Stimulated activated CD4-positive, alpha-beta T cell treated with anti-CD3 and anti-CD28 coated beads, Interleukin-2, amount 100 ng/mL, for 48 hours (primary cell): ENCODE measurements around the gene LDLRAD3.
"Not testable (repeated sequence)": the region's sequence is repeated elsewhere in the genome, so short reads cannot be mapped to it uniquely, and the experiment has no call there.

Experiments used
- DNase-seq, 2 donors: peaks; one replicate each; pipeline ENCODE4 v3.0.0-alpha.2; 2020

The LDLRAD3 gene

GRCh38 chr11:36187622-36188021 is 243.8 kb downstream of the LDLRAD3 start:
- no peak for DNase-seq

- not testable (repeated sequence) for DNase-seq
These were observed 245.9 kb downstream of the LDLRAD3 start for GRCh38 chr11:36189735-36190134.

GRCh38 chr11:36191941-36192340 is 248.1 kb downstream of the LDLRAD3 start:
- no peak for DNase-seq

GRCh38 chr11:36192425-36193289 is 248.8 kb downstream of the LDLRAD3 start:
- no peak for DNase-seq

- no peak for DNase-seq
These were observed 249.4 kb downstream of the LDLRAD3 start for GRCh38 chr11:36193290-36193619.

DNA sequence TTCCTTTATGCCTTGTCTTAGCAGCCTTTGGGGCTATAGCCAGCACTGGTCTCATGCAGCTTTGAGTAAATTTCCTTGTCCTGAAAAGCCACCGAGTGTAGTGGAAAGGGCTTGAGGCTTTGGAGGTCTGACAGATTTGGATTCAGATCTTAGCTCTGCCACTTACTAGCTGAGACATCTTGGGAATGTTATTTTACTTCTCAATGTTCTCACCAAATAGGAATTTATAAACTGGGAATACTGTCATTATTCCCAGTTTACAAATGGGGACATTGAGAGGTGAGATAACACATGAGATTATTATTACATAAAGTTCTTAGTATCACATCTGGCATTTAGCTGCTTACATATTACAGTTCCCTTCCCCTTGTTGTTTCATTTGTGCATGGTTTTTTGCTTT is 249.9 kb downstream of the LDLRAD3 start:
- DNase-seq: no peak

DNA sequence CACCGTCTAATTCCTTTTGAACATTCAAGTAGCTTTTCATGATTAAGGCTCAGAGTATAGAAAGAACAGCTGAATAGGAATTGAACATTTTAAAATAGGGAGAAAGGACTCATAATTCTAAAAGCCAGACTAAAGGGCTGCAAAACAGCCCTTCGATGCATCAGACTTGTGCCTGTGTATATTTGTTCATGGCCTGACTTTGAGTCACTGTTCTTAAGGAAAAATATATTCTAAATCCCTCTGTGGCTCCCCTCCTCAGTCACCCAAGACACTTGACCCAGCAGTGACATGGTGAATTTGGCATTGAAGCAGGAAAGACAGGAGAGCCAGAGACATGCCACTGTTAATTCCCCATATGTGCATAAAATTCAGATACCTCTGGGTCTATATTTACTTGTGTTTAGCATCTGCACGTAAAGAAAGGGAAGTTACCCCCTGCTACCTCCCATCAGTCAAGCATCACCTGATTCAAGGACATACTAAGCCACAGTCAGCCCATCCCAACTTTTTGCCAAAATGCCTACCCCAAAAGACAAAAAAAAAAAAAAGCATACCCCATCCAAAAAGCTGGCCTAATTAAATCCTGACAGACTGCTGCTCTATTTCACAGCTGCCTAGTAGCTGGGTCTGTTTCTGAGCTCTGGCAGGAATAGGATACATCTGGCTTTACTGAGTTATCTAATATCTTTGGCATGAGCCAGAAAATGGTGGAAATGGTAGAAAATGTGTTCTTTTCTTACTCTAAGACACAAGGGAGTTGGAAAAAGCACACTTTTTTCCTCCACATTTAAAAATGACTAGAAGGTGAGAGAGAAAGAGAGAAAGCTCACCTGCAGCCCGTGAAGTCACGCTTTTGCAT is 251.9 kb downstream of the LDLRAD3 start:
- no peak for DNase-seq

DNA sequence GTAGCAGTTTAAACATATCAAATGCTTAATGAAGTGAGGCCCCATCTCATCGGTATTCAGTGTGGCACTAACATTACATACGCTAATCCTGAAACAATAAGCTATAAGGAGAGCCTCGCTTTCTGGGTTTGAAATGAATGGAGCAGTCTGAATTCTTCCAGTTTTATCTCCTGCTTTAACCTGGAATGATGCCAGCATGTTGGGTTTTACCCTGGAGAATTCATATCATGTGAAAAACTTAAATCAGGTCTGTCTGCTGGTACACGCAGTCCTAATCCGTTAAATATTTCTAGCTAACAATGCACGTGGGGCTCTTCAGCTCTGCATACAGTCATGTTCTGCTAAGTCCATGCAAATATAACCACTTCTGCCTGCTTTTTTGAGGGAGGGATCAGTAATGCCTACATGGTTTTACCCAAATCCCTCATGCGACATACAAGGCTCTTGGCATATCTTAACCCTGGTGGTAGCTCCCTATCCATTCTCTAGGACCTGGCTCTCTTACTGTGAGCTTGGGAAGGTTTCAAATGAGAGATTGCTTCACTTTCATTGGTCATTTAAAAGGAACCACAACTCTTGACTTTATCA is 252.6 kb downstream of the LDLRAD3 start:
- no peak for DNase-seq

DNA sequence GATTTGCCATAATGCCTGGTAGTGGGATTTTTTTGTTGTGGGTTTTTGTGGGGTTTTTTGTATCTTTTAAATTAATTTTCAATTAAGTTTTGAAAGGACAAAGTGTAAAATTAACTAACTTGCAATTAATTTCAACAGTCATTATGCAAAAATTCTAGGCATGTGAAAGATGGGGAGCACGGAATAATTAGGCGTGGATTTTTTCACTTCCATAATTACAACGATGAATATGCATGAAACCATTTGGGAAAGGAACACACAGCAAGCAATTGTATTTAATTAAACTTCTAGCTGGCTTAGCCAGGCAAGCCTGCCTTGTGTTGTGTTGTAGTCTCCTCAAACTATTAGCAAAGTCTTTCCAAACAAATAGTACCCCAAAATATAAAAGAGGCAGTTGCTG is 257.5 kb downstream of the LDLRAD3 start:
- DNase-seq: no peak

DNA sequence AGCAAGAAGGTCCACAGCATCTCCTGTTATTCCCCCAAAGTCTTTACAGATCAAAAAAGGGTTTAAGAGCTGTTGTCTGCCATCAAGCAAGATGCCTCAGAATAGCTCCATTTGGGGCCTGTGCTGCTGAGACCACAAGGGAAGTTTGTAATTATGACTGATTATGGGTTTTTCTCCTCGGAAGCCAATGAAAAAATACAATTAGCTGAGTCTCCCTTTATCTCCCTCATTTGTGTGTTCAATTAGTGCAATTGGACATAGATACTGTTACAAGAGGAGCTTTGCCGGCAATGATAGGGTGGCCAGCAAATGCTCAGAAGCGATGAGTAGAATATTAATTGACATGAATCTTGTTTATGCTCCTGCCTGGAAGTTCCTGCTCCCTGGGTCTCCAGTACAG is 261.7 kb downstream of the LDLRAD3 start:
- DNase-seq: no peak

GRCh38 chr11:36210529-36210928 is 266.7 kb downstream of the LDLRAD3 start:
- DNase-seq: no peak

- DNase-seq: no peak
These were observed 268.0 kb downstream of the LDLRAD3 start for GRCh38 chr11:36211761-36212430.

DNA sequence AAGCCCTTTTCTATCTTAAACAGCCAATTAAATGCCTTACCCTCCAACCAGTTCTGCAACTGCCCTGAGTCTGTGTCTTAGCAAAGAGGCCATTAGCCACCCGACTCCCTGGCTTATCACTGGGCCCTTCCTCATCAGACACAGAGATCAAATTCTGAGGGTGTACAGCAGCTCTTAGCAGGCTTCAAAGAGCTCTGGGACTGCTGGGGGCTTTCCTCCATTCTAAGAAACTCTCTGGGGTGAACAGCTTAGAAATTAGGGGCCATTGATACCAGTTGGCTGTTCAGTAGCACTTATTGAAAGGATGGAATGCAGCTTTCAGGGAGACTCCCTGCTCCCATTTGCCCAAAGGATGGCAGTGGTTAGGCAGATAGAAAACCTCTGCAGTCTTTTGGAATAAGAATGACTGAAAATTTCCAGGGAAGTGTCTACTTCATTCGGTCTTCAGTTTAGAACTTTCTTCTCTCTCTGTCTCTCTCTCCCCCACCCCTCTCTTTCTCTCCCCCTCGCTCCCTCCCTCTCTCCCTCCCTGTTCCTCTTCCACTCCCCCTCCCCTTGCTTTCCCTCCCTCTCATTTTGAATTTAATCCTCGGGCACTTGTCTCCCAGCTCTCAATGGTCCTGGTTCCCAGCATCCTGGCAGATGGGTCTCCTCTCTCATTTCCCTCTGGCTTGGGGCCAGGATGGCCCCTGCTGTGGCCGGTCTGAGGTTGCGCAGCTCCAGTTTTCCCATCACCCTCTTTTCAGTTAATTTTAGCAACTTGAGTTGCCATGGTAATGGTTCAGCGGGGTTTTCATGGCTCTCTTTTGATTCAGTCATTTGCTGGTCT is 268.9 kb downstream of the LDLRAD3 start:
- no peak for DNase-seq

DNA sequence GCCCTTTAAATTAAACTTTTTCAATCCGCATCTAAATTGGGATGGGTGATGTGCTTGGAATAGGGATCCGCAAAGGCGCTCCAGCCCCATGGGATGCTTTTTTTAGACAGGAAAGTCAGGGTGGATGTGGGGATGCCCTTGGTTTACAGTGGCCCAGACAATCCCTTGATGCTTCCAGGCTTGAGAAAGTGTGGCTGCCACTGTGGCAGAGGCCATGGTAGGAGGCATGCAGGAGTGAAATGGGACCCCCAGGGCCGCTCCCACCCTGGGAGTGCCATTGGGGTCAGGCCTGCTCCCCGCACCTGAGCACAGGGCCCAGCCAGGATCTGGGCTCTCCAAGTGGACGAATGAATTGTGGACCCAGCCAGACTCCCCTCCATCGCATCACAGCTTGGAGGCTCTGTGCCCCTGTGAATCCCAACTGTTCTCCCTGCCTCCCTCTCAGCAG is 269.6 kb downstream of the LDLRAD3 start:
- DNase-seq: no peak

- DNase-seq: no peak
These were observed 270.6 kb downstream of the LDLRAD3 start for GRCh38 chr11:36214480-36214879.

DNA sequence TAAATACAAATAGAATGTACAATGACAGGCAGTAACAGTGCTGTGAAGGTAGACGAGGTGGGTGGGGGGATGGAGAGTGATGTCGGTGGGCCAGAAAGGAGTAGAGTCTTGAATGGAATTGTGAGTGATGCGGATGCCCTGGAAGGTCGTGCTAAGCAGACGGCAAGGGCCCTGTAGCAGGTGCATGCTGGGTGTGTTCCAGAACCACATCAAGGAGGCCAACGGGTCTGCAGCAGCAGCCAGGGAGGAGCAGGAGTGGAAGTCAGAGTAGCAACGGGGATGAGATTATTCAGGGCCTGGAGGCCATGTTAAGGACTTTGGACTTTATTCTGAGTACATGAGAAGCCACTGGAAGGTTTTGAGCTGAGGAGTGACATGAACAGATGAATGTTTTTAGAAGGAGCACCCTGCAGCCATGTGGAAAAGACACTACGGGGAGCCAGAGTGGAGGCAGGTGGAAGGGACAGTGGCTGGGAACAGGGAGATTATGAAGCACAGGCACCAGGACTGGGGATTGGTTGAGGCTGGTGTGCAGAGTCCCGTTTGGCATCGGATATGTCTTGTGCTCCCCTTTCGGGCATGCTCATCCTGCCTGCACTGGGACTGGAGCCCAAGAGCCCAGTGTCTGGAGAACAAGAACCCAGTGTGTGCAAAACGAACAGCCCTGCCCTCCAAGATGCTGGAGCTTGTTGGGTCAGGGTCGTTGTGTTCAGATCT is 271.3 kb downstream of the LDLRAD3 start:
- DNase-seq: no peak

DNA sequence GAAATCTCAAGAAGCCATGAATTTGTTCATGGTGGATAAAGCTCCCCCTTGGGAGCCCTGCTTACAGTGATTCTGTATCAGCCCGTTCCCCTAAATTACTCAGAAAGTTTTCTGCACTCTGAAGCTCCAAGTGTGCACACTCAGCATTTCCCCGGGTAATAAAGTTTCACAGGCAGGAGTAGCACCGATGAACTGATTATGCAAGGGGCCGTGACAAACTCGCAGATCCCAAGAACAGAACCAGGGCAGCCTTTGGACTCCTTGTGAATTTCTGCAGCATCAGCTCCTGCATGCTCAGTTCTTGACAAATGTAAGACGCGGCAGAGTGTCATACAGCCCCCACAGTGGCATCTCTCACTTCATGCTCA is 271.8 kb downstream of the LDLRAD3 start:
- DNase-seq: no peak

DNA sequence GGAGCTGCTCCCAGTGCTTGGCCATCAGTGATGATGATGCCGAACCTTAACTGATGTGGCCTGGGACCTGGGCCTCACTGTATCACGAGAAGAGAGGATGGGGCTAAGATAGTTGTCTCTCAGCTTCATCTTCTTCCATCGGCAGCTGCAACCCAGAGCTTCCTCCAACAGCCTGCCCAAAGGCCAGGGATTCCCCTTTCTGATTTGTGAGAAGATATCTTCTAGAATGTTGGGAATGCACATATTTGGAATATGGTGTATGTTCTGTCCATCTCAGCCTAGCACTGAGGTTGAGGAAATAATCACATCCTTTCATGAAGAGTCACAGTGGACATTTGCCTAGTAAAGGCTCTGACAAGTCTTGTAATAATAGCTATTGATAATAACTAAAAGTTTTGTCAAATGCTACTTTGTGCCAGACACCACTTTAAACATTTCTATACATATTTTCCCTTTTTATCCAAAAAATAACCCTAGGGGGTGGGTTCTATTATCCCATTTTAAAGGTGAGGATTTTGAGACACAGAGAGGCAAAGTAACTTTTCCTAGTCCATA is 272.3 kb downstream of the LDLRAD3 start:
- DNase-seq: no peak

GRCh38 chr11:36218283-36218921 is 274.5 kb downstream of the LDLRAD3 start:
- DNase-seq: no peak

DNA sequence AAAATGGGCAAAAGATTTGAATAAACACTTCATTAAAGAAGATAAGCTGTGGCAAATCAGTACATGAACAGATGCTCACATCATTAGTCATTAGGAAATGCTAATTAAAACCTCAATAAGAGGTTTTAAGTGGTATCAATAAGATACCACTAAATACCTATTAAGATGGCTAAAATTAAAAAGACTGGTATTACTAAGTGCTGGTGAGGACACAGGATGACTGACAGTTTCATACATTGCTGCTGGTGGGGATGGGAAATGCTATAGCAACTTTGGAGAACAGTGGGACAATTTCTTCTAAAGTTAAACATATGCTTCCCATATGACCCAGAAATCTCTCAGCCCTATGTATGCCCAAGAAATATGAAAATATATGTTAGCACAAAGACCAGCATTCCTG is 276.1 kb downstream of the LDLRAD3 start:
- DNase-seq: no peak
